ENCODE data around the gene NDFIP2. TPM values are rescaled to one million over a fixed set of nuclear protein-coding genes. Genes with fewer than 3 reads are reported as not detected.

Gene NDFIP2
- total and polyA plus RNA-seq, 8 donors = 34.1 to 46.3 (median 36.2) TPM

- no peak for ATAC-seq
- H3K27ac ChIP-seq = no peak overlapping the region
- no peaks in the 10 kb centered on the region for H3K36me3 ChIP-seq
- no peaks in the 10 kb centered on the region for H3K27me3 ChIP-seq
- no peak for DNase-seq
- no peak for TF ChIP-seq CTCF (IDR thresholded peaks at IDR 0.05)
- H3K4me3 ChIP-seq = no peak overlapping the region
- H3K9me3 ChIP-seq = no peaks in the 10 kb centered on the region
- no peaks in the 10 kb centered on the region for H3K4me1 ChIP-seq
- intact Hi-C loops (cut with DNase I) = no loop called here
Observed at GRCh38 chr13:79435561-79435990, 45.4 kb upstream of the NDFIP2 start.

- Histone ChIP-seq H3K9me3 (no peaks in the 10 kb centered on the region), H3K27me3 (no peaks in the 10 kb centered on the region), H3K36me3 (no peaks in the 10 kb centered on the region), H3K4me1 (no peaks in the 10 kb centered on the region), H3K4me3 (no peak overlapping the region), H3K27ac (no peak overlapping the region)
- no peak for TF ChIP-seq CTCF (IDR thresholded peaks at IDR 0.05)
- ATAC-seq (no peak), DNase-seq (no peak)
- intact Hi-C loops (cut with DNase I) = no loop called here
Observed at GRCh38 chr13:79439275-79439674, 41.7 kb upstream of the NDFIP2 start.

GRCh38 chr13:79440958-79441528 lies 39.9 kb upstream of the NDFIP2 start:
- ATAC-seq (no peak), DNase-seq (no peak)
- intact Hi-C loops (cut with DNase I) = no loop called here
- TF ChIP-seq CTCF (IDR thresholded peaks at IDR 0.05) = no peak
- no peaks in the 10 kb centered on the region for H3K4me1 ChIP-seq
- no peaks in the 10 kb centered on the region for H3K9me3 ChIP-seq
- no peaks in the 10 kb centered on the region for H3K27me3 ChIP-seq
- no peak overlapping the region for H3K27ac ChIP-seq
- no peaks in the 10 kb centered on the region for H3K36me3 ChIP-seq
- no peak overlapping the region for H3K4me3 ChIP-seq

- ATAC-seq (no peak), DNase-seq (no peak)
- TF ChIP-seq CTCF (IDR thresholded peaks at IDR 0.05) = no peak
- no peaks in the 10 kb centered on the region for H3K27me3 ChIP-seq
- no peaks in the 10 kb centered on the region for H3K36me3 ChIP-seq
- H3K4me3 ChIP-seq = no peak overlapping the region
- no peaks in the 10 kb centered on the region for H3K9me3 ChIP-seq
- no peaks in the 10 kb centered on the region for H3K4me1 ChIP-seq
- H3K27ac ChIP-seq = no peak overlapping the region
- intact Hi-C loops (cut with DNase I) = no loop called here
Observed at GRCh38 chr13:79442221-79442620, 38.7 kb upstream of the NDFIP2 start.

- Histone ChIP-seq H3K27me3 (no peaks in the 10 kb centered on the region), H3K36me3 (no peaks in the 10 kb centered on the region), H3K4me3 (no peak overlapping the region), H3K9me3 (no peaks in the 10 kb centered on the region), H3K4me1 (no peaks in the 10 kb centered on the region), H3K27ac (no peak overlapping the region)
- no peak for DNase-seq
- TF ChIP-seq CTCF (IDR thresholded peaks at IDR 0.05) = no peak
- ATAC-seq = no peak
- intact Hi-C loops (cut with DNase I) = no loop called here
Observed at GRCh38 chr13:79442706-79443105, 38.2 kb upstream of the NDFIP2 start.
